ENCODE data around the gene RAB6B.
A peak's percentile ranks its signal among the peaks of the same experiment; 100 is the strongest.

The RAB6B gene

GRCh38 chr3:133930341-133930933 is 34.8 kb upstream of the RAB6B start:
- peak; percentile 8 for DNase-seq

GRCh38 chr3:133928903-133929607 is 33.4 kb upstream of the RAB6B start:
- DNase-seq: no peak

- DNase-seq: no peak
Observed at GRCh38 chr3:133928136-133928893, 32.6 kb upstream of the RAB6B start.

GRCh38 chr3:133927540-133928066 is 31.9 kb upstream of the RAB6B start:
- DNase-seq: no peak

GRCh38 chr3:133926736-133927539 is 31.3 kb upstream of the RAB6B start:
- no peak for DNase-seq

- no peak for DNase-seq
Observed at GRCh38 chr3:133925960-133926735, 30.5 kb upstream of the RAB6B start.

- no peak for DNase-seq
Observed at GRCh38 chr3:133924041-133924440, 28.4 kb upstream of the RAB6B start.

GRCh38 chr3:133921592-133921991 is 25.9 kb upstream of the RAB6B start:
- DNase-seq: no peak

GRCh38 chr3:133917144-133917543 is 21.5 kb upstream of the RAB6B start:
- DNase-seq: no peak

- DNase-seq: no peak
Observed at GRCh38 chr3:133915685-133916658, 20.3 kb upstream of the RAB6B start.

- DNase-seq: no peak
Observed at GRCh38 chr3:133914839-133915600, 19.3 kb upstream of the RAB6B start.

- no peak for DNase-seq
Observed at GRCh38 chr3:133910422-133910821, 14.7 kb upstream of the RAB6B start.

- DNase-seq: no peak
Observed at GRCh38 chr3:133905376-133905775, 9.7 kb upstream of the RAB6B start.

GRCh38 chr3:133901847-133902246 is 6.2 kb upstream of the RAB6B start:
- no peak for DNase-seq

GRCh38 chr3:133901083-133901482 is 5.4 kb upstream of the RAB6B start:
- DNase-seq: no peak

- DNase-seq: no peak
Observed at GRCh38 chr3:133899311-133899710, 3.6 kb upstream of the RAB6B start.

GRCh38 chr3:133897547-133897946 is 1.9 kb upstream of the RAB6B start:
- DNase-seq: no peak

GRCh38 chr3:133896002-133896761 is 500 bp upstream of the RAB6B start:
- no peak for DNase-seq
